ENCODE measurements around the gene DEFB123. TPM values are rescaled to one million over a fixed set of nuclear protein-coding genes. Genes with fewer than 3 reads are reported as not detected.
"Not testable (repeated sequence)": the region's sequence is repeated elsewhere in the genome, so short reads cannot be mapped to it uniquely, and the experiment has no call there.

The DEFB123 gene, protein sequence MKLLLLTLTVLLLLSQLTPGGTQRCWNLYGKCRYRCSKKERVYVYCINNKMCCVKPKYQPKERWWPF
- not detected in 2 replicates for total RNA-seq (2014; rRNA removed; shearing (Covaris generic))
- polyA plus RNA-seq (2015; cell fraction: cytosol; rRNA removed): not detected in 2 replicates
- not detected in 2 replicates for polyA plus RNA-seq (2015; cell fraction: nucleus; rRNA removed)

DNA sequence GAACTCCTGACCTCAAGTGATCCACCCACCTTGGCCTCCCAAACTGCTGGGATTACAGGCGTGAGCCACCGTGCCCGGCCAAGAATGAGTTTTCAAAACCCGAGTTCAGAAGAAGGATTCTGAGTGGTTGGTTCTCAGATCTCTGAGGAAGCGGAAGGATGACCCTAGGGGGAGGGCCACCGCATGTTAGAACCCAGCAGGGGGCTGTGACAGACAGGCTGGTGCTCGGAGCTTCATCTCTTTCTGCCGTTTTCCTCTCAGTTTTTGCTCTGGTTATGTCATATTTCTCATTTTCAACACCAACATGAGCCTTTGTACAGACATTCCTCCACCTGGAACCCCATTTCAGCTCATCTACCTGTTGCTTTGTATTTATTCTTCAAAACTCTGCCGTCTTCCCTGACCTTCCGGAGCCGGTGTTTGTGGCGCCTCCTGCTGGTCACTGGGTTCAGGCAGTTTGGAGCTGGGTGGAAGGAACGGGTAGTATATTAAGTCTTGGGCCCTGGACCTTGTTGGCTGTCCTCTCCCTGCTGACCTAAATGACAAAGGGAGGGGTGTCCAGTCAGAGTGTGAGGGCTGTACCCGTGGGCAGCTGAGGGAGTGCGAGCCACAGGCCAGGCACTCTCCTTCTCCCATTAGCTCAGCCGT, at the start of gene DEFB123:
TSS of gene DEFB123 (plus strand) at position 621 of the 648 bp plus-strand sequence. CDS start 67 bp downstream, outside the sequence.
- DNase-seq (ENCODE audit: low read depth, low spot score): peak; percentile 45
- in situ Hi-C loops (cut with HindIII; ENCODE audit: low pct_unique_long_range_greater_than_20kb, low sequenced_read_pairs): no loop called here

DNA sequence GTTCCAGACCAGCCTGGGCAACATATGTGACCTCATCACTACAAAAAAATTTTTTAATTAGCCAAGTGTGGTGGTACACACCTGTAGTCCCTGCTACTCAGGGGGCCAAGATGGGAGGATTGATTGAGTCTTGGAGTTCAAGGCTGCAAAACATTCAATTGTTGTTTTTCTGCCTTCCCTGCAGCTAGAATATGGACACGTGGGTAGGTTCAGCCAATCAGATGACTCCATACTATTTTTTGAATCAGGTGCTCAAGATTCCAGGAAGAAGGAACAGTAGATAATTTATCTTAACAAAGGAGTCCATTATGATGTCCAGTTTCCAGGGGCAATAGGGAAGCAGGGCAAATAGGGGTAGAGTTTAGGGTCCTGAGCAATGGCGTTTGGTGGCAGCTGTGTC, 47.6 kb upstream of the DEFB123 start:
- peak; percentile 28 for DNase-seq (ENCODE audit: low read depth, low spot score)
- in situ Hi-C loops (cut with HindIII; ENCODE audit: low pct_unique_long_range_greater_than_20kb, low sequenced_read_pairs): no loop called here

DNA sequence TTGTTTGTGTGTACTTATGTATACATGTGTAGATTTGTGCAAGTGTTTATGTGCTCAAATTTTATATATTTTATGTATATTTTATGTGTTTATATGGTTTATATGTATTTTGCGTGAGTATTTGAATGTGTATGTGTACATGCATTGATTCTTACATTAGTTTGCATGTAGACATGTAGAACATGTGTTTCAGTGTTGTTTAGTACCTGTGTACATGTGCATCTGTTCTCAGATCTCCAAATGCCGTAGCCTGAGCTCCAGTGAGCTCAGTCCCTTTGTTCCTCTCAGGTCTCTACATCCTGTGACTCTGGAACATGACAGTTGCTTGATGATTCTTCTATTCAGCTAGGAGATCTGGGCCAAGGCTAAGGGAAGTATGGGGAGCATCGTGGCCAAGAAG, 45.5 kb upstream of the DEFB123 start:
- in situ Hi-C loops (cut with HindIII; ENCODE audit: low pct_unique_long_range_greater_than_20kb, low sequenced_read_pairs): no loop called here

DNA sequence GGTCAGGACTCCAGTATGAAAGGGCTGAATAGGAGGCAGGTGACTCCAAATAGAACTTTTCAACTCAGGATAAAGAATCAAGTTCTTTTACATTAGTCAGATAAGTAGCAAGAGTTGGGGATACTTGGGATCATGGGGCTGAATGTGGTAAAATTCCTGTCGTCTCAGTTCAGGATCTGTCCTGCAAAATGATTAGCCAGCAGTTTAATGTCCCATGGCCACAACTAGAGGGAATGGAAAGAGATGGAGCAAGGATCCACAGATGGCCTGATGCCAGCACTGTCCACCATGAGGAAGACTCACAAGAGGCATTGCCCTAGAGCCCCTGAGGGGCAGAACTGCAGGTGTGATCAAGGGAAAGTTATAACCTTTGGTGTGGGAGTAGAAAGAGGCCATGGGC, 36.5 kb upstream of the DEFB123 start:
- in situ Hi-C loops (cut with HindIII; ENCODE audit: low pct_unique_long_range_greater_than_20kb, low sequenced_read_pairs): no loop called here
- no peak for DNase-seq (ENCODE audit: low read depth, low spot score)

More for the DNA sequence above, 45.5 kb upstream of the DEFB123 start:
- no peak for DNase-seq (ENCODE audit: low read depth, low spot score)

DNA sequence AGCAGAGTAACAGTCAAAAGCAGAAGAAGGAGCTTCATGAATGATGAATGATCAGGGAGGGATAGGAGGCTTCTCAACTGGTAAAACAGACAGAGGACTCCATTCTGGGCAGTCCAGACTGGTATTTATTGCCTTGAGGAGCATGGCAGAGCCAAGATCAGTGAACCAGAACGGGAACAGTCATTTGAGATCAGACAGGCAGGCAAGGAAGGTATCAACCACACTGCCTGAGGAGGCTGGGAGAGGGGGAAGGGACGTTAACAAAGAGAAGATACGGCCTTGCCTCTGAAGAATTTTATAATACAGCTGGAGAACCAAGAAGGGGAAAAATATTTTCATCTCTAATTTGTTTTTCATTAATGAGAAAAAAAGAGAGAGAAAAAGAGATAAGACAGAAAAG, 34.3 kb upstream of the DEFB123 start, which contains the start of gene DEFB121:
TSS of gene DEFB121 (minus strand) at position 101 of the 400 bp plus-strand sequence. CDS start at position 38, 63 bp downstream.
- in situ Hi-C loops (cut with HindIII; ENCODE audit: low pct_unique_long_range_greater_than_20kb, low sequenced_read_pairs): no loop called here
- no peak for DNase-seq (ENCODE audit: low read depth, low spot score)

DNA sequence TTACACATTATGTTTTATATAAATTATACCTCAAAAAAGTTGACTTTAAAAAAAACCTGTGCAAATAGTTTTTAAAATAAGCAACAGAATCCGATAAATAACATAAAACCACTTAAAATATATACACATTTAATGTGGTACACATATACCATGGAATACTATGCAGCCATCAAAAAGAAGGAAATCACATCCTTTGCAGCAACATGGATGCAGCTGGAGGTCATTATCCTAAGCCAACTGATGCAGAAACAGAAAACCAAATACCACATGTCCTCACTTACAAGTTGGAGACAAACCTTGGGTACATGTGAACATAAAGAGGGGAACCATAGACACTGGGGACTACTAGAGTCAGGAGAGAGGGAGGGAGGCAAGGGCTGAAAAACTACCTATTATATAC, 30.4 kb upstream of the DEFB123 start:
- DNase-seq (ENCODE audit: low read depth, low spot score): no peak
- in situ Hi-C loops (cut with HindIII; ENCODE audit: low pct_unique_long_range_greater_than_20kb, low sequenced_read_pairs): no loop called here

DNA sequence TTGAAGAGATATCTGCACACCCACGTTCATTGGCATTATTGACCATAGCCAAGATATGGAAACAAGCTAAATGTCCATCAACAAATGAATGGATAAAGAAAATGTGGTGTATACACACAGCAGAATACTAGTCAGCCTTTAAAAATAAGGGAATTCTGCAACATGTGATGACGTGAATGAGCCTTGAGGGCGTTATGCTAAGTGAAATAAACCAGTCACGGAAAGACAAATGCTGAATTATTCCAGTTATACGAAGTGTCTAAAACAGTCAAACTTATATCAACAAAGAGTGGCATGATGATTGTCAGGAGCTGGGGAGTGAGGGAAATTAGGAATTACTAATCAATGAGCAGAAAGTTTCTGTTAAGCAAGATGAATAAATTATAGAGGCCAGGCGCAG, 26.1 kb upstream of the DEFB123 start:
- in situ Hi-C loops (cut with HindIII; ENCODE audit: low pct_unique_long_range_greater_than_20kb, low sequenced_read_pairs): no loop called here
- DNase-seq (ENCODE audit: low read depth, low spot score): peak; percentile 67

DNA sequence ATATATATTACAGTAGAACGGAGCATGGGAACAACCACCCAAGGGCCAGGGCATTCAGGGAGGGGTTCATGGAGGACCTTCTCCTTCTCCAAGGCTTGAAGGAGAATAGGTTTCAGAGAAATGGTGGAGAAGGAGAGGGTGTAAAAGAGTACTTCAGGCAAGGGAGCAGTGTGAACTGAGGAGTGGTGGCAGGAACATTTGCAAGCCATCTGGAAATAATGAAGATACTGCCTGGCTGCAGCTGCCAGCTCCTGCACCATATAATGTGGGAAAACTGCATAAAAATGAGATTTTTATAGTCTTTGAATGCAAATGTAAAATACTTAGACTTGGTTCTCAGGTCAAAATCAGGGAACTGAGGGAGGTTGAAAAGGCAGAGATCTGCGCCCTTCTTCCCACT, 24.8 kb upstream of the DEFB123 start:
- in situ Hi-C loops (cut with HindIII; ENCODE audit: low pct_unique_long_range_greater_than_20kb, low sequenced_read_pairs): no loop called here

DNA sequence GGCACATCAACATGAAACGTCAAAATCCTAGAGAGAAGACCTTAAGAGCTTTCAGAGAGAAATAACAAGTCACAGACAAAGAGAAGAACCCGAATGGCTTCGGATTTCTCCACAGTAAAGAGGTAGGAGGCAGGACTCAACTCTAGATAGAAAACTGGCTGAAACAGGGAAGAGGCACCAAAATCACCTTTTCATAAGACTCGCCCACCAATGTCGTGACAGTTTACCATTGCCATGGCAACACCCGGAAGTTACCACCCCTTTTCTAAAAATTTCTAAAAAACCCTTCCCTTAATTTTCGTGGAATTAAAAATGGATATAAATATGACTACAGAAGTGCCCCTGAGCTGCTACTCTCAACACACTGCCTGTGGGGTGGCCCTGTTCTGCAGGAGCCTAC, 22.1 kb upstream of the DEFB123 start:
- in situ Hi-C loops (cut with HindIII; ENCODE audit: low pct_unique_long_range_greater_than_20kb, low sequenced_read_pairs): no loop called here
- DNase-seq (ENCODE audit: low read depth, low spot score): no peak

More for the DNA sequence above, 24.8 kb upstream of the DEFB123 start:
- DNase-seq (ENCODE audit: low read depth, low spot score): no peak

DNA sequence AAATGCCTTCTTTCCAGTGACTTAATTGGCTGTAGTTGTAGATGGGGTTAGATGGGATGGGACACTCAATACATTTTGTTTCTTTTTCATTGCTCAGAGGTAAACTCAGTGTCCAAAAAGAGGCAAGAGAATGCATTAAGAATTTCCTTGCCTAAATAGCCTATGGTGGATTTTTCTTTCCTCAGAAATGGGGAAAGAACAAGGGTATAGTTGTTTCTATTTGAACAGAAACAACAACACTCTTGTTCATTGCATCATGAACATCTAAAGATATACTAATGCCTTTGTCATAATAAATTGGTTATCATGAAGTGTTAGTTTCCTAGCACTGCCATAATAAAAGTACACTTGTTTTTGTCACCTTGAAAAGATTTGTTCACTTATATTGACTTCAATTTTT, 14.6 kb upstream of the DEFB123 start:
- peak; percentile 48 for DNase-seq (ENCODE audit: low read depth, low spot score)
- in situ Hi-C loops (cut with HindIII; ENCODE audit: low pct_unique_long_range_greater_than_20kb, low sequenced_read_pairs): no loop called here

DNA sequence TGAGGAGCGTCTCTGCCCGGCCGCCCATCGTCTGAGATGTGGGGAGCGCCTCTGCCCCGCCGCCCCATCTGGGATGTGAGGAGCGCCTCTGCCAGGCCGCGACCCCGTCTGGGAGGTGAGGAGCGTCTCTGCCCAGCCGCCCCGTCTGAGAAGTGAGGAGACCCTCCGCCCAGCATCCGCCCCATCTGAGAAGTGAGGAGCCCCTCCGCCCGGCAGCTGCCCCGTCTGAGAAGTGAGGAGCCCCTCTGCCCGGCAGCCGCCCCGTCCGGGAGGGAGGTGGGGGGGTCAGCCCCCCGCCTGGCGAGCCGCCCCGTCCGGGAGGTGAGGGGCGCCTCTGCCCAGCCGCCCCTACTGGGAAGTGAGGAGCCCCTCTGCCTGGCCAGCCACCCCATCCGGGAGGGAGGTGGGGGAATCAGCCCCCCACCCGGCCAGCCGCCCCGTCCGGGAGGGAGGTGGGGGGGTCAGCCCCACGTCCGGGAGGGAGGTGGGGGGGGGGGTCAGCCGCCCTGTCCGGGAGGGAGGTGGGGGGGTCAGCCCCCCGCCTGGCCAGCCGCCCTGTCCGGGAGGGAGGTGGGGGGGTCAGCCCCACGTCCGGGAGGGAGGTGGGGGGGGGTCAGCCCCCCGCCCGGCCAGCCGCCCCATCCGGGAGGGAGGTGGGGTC, 13.4 kb upstream of the DEFB123 start:
- DNase-seq (ENCODE audit: low read depth, low spot score); in situ Hi-C loops (cut with HindIII; ENCODE audit: low pct_unique_long_range_greater_than_20kb, low sequenced_read_pairs): not testable (repeated sequence)

DNA sequence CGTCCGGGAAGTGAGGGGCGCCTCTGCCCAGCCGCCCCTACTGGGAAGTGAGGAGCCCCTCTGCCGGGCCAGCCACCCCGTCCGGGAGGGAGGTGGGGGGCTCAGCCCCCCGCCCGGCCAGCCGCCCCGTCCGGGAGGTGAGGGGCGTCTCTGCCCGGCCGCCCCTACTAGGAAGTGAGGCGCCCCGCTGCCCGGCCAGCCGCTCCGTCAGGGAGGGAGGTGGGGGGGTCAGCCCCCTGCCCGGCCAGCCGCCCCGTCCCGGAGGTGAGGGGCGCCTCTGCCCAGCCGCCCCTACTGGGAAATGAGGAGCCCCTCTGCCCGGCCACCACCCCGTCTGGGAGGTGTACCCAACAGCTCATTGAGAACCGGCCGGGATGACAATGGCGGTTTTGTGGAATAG, 12.9 kb upstream of the DEFB123 start:
- in situ Hi-C loops (cut with HindIII; ENCODE audit: low pct_unique_long_range_greater_than_20kb, low sequenced_read_pairs); DNase-seq (ENCODE audit: low read depth, low spot score): not testable (repeated sequence)

DNA sequence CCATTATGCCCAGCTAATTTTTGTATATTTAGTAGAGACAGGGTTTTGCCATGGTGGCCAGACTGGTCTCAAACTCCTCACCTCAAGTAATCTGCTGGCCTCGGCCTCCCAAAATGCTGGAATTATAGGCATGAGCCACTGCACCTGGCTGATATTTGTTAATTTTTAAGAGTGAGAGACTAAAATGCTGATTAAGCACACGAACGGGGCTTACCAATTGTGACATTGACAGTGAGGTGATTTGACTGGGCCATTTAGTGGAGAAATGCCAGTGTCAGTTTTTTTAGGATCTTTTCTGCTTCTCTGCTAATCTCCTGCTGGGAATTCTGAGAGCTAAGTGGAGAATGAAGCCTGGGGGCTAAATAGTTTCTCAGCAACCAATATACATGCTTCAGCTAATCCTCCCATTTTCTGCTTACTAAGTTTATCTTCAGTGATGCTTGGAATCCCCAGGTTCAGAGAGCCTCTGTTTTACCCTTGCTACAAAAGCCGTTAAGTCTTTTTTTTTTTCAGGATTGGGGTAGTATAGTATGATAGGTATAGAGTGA, 9.8 kb upstream of the DEFB123 start:
- no peak for DNase-seq (ENCODE audit: low read depth, low spot score)
- in situ Hi-C loops (cut with HindIII; ENCODE audit: low pct_unique_long_range_greater_than_20kb, low sequenced_read_pairs): no loop called here

DNA sequence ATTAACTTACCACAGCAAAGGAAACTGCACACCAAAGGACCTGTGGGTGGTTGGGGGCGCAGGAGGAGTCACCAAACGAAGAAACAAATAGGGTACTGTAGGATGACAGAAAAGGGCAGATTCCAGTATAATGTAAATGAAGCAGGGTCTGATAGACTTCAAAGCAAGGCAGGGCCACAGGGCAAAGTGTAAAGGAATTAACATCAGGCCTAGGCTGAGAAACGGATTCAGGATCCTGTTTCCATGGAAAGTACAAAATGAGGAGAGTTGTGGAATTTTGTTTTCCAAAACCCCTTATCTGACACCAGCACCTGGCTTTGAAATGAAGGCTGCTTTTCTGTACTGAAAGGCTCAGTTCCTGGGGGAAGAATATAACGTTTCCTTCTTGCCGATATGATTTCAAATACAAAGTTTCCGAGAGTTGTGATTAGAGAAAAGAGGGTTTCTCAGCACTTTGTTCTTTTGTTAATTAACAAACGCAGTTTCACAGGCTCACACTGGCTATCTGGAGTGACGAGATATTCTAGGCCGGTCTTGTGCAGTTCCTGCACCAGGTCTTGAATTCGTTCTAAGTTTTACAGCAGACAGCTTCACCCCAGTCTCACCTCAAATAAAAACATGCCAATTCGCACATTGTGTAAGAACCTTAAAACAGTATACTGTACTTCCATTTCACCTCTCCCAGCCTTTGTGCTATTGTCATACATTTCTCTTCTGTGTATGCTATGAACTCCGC, 5.8 kb downstream of the DEFB123 start:
- in situ Hi-C loops (cut with HindIII; ENCODE audit: low pct_unique_long_range_greater_than_20kb, low sequenced_read_pairs): no loop called here
- no peak for DNase-seq (ENCODE audit: low read depth, low spot score)

DNA sequence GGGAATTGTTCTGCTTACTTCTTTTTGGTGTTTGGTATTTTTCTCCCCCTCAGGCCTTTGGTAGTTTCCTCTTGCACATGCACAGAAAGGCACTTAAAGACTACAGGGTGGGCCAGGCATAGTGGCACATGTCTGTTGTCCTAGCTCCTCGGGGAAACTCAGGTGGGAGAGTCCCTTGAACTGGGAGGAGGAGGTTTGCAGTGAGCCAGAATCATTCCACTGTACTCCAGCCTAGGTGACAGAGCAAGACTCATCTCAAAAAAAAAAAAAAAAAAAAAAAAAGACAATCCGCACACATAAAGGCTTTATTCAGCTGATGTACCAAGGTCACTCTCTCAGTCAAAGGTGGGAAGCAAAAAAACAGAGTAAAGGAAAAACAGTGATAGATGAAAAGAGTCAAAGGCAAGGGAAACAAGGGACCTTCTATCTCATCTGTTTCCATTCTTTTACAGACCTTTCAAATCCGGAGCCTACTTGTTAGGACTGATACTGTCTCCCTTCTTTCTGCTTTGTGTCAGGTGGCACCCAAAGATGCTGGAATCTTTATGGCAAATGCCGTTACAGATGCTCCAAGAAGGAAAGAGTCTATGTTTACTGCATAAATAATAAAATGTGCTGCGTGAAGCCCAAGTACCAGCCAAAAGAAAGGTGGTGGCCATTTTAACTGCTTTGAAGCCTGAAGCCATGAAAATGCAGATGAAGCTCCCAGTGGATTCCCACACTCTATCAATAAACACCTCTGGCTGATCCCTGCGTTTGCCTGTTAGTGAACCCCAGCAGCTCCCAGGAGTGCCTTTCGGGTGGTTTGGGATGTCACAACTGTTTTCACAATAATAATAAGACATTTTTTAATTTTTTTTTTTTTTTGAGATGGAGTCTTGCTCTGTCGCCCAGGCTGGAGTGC, 9.3 kb downstream of the DEFB123 start:
- DNase-seq (ENCODE audit: low read depth, low spot score): no peak
- in situ Hi-C loops (cut with HindIII; ENCODE audit: low pct_unique_long_range_greater_than_20kb, low sequenced_read_pairs): no loop called here

DNA sequence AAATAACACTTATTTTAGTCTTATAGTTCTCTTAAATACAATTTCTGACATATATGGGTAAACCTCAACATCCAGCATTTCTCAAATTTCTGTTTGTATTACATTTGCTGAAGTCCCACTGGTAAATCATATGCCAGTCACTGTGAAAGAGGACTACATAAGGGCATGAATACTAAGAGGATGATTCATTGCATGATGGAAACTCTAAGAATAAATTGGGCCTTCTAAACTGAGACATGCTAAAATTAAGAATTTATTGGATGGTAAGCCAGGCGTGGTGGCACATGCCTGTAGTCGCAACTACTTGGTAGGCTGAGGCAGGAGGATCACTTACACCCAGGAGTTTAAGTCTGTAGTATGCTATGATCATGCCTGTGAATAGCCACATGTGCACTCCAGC, 12.1 kb downstream of the DEFB123 start:
- in situ Hi-C loops (cut with HindIII; ENCODE audit: low pct_unique_long_range_greater_than_20kb, low sequenced_read_pairs): no loop called here
- DNase-seq (ENCODE audit: low read depth, low spot score): peak; percentile 21

DNA sequence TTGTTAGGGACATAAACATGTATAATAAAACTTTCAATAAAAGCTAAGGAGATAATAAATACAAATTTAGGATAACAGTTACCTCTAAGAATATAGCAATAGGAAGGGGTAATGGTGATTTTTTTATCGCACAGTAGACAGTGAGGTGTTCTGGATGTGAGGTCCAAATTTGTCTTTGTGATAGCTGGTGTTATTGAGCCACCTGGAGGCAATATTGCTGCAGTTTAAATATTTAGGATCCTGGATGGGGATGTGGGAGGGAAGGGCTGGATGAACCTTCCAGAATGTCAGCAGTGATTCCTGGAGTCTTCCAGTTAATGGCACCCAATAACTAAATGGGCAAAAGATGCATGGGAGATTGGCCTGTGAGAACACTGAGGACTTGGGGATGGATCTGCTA, 13.9 kb downstream of the DEFB123 start:
- in situ Hi-C loops (cut with HindIII; ENCODE audit: low pct_unique_long_range_greater_than_20kb, low sequenced_read_pairs): no loop called here
- peak; percentile 52 for DNase-seq (ENCODE audit: low read depth, low spot score)
